ENCODE data around the gene ZNF786. TPM values are rescaled to one million over a fixed set of nuclear protein-coding genes. Genes with fewer than 3 reads are reported as not detected.

ZNF786 gene
- total and polyA plus RNA-seq, 9 of the 15 experiments (the other 6 are each of a cell fraction or from before 2014, with no cell fraction given), result 0.31 to 5.4 (median 3.0) TPM

DNA sequence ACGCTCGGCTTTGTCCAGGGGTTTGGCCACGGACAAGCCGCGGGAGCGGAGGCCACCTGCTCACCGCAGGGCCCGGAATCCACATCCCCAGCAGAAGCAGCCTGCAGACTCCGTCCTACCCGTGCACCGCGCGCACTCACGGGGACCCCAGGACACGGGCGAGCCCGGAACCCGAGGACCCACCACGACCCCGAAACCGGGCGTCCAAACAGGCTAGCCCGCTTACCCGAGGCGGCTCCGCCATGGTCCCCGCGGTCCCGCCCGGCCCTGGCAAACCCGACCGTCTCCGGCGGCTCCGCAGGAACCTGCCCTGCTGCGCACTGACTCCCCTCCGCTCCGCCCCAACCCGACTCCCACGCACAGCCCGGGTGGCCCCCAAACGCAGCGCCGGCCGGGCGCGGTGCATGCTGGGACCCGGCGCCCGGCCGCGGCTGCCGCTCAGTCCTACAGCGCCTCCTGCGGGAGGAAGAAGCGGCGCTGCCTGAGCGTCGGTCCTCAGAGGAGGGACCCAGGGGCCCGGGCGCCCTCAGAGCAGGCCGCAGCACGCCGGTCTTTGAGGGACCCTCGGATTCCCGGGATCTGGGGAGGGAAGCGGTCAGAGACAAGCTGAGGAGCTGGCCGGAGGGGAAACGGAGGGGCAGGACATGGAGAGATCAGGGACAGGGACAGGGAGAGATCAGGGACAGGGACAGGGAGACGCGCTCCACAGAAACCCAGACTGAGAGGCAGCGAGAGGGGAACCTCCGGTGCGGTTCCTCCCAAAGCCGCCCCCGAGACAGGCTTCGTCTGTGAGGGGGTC, at the start of gene ZNF786 (continued):
- TF ChIP-seq, protein P1, sequence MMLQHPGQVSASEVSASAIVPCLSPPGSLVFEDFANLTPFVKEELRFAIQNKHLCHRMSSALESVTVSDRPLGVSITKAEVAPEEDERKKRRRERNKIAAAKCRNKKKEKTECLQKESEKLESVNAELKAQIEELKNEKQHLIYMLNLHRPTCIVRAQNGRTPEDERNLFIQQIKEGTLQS (IDR thresholded peaks at IDR 0.05), result no peak
- TF ChIP-seq, protein P1 (CRISPR knock-in tag; conservative IDR thresholded peaks at IDR 0.05), result peak; percentile 91
- TF ChIP-seq RB1 (IDR thresholded peaks at IDR 0.05; ENCODE audit: low read depth) (peak; percentile 96), HSF4 (CRISPR knock-in tag; IDR thresholded peaks at IDR 0.05; ENCODE audit: borderline replicate concordance) (no peak), SMARCE1 (IDR thresholded peaks at IDR 0.05) (peak; percentile 36; the same call in 1 of the 2 replicates), KLF16 (IDR thresholded peaks at IDR 0.05) (peak; percentile 70; the same call in 1 of the 2 replicates), FIP1L1 (IDR thresholded peaks at IDR 0.05; ENCODE audit: low read depth, low read length, poor library complexity, severe bottlenecking) (peak; percentile 97), ZNF431 (CRISPR knock-in tag; IDR thresholded peaks at IDR 0.05) (peak; percentile 83), CEBPG (CRISPR knock-in tag; IDR thresholded peaks at IDR 0.05) (0 out of 2 replicates have a peak, but pooled peaks have one; percentile 63), CEBPG (tag; conservative IDR thresholded peaks at IDR 0.05 in 1 of 2, IDR thresholded peaks at IDR 0.05 in 1 of 2) (no peak), PTBP1 (IDR thresholded peaks at IDR 0.05; ENCODE audit: low read depth, low read length) (no peak), ERF (CRISPR knock-in tag; IDR thresholded peaks at IDR 0.05) (peak; percentile 57; the same call in 1 of the 2 replicates)
- TF ChIP-seq, protein P2, sequence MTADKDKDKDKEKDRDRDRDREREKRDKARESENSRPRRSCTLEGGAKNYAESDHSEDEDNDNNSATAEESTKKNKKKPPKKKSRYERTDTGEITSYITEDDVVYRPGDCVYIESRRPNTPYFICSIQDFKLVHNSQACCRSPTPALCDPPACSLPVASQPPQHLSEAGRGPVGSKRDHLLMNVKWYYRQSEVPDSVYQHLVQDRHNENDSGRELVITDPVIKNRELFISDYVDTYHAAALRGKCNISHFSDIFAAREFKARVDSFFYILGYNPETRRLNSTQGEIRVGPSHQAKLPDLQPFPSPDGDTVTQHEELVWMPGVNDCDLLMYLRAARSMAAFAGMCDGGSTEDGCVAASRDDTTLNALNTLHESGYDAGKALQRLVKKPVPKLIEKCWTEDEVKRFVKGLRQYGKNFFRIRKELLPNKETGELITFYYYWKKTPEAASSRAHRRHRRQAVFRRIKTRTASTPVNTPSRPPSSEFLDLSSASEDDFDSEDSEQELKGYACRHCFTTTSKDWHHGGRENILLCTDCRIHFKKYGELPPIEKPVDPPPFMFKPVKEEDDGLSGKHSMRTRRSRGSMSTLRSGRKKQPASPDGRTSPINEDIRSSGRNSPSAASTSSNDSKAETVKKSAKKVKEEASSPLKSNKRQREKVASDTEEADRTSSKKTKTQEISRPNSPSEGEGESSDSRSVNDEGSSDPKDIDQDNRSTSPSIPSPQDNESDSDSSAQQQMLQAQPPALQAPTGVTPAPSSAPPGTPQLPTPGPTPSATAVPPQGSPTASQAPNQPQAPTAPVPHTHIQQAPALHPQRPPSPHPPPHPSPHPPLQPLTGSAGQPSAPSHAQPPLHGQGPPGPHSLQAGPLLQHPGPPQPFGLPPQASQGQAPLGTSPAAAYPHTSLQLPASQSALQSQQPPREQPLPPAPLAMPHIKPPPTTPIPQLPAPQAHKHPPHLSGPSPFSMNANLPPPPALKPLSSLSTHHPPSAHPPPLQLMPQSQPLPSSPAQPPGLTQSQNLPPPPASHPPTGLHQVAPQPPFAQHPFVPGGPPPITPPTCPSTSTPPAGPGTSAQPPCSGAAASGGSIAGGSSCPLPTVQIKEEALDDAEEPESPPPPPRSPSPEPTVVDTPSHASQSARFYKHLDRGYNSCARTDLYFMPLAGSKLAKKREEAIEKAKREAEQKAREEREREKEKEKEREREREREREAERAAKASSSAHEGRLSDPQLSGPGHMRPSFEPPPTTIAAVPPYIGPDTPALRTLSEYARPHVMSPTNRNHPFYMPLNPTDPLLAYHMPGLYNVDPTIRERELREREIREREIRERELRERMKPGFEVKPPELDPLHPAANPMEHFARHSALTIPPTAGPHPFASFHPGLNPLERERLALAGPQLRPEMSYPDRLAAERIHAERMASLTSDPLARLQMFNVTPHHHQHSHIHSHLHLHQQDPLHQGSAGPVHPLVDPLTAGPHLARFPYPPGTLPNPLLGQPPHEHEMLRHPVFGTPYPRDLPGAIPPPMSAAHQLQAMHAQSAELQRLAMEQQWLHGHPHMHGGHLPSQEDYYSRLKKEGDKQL (CRISPR knock-in tag; IDR thresholded peaks at IDR 0.05; ENCODE audit: borderline replicate concordance), result 0 out of 2 replicates have a peak, but pooled peaks have one; percentile 6
- TF ChIP-seq, protein P3, sequence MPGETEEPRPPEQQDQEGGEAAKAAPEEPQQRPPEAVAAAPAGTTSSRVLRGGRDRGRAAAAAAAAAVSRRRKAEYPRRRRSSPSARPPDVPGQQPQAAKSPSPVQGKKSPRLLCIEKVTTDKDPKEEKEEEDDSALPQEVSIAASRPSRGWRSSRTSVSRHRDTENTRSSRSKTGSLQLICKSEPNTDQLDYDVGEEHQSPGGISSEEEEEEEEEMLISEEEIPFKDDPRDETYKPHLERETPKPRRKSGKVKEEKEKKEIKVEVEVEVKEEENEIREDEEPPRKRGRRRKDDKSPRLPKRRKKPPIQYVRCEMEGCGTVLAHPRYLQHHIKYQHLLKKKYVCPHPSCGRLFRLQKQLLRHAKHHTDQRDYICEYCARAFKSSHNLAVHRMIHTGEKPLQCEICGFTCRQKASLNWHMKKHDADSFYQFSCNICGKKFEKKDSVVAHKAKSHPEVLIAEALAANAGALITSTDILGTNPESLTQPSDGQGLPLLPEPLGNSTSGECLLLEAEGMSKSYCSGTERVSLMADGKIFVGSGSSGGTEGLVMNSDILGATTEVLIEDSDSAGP (CRISPR knock-in tag; IDR thresholded peaks at IDR 0.05), result no peak
- TF ChIP-seq, protein P4, sequence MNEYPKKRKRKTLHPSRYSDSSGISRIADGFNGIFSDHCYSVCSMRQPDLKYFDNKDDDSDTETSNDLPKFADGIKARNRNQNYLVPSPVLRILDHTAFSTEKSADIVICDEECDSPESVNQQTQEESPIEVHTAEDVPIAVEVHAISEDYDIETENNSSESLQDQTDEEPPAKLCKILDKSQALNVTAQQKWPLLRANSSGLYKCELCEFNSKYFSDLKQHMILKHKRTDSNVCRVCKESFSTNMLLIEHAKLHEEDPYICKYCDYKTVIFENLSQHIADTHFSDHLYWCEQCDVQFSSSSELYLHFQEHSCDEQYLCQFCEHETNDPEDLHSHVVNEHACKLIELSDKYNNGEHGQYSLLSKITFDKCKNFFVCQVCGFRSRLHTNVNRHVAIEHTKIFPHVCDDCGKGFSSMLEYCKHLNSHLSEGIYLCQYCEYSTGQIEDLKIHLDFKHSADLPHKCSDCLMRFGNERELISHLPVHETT (CRISPR knock-in tag; conservative IDR thresholded peaks at IDR 0.05 in 1 of 2, IDR thresholded peaks at IDR 0.05 in 1 of 2), result peak in 1 of 2 experiments; percentile 87; a peak in 2 of 4 replicates
- TF ChIP-seq, protein P5, sequence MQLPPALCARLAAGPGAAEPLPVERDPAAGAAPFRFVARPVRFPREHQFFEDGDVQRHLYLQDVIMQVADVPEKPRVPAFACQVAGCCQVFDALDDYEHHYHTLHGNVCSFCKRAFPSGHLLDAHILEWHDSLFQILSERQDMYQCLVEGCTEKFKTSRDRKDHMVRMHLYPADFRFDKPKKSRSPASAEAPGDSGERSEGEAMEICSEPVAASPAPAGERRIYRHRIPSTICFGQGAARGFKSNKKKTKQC (CRISPR knock-in tag; IDR thresholded peaks at IDR 0.05), result peak; percentile 95
